GM12872 (cell line): ENCODE measurements around the gene RPS21.
A peak's percentile ranks its signal among the peaks of the same experiment; 100 is the strongest.

Source experiments
- CTCF ChIP-seq: IDR thresholded peaks from 3 replicates; pipeline ENCODE4 v1.5.1; 2011; ENCODE audit warnings: low read depth, mild to moderate bottlenecking, low read length, moderate library complexity; ENCODE audit not compliant: insufficient read depth

The RPS21 gene

GRCh38 chr20:62407221-62407992 lies 20.5 kb downstream of the RPS21 start, which contains the start of gene CABLES2:
TSS of gene CABLES2 (minus strand) at chr20:62407285. CDS start at chr20:62407276, 9 bp downstream.
- TF ChIP-seq CTCF: no peak

GRCh38 chr20:62408055-62408454 lies 21.2 kb downstream of the RPS21 start:
- no peak for TF ChIP-seq CTCF

- TF ChIP-seq CTCF: no peak
Observed at GRCh38 chr20:62408640-62409039, 21.7 kb downstream of the RPS21 start.

GRCh38 chr20:62409086-62409853 lies 22.4 kb downstream of the RPS21 start:
- TF ChIP-seq CTCF: no peak

GRCh38 chr20:62409931-62410745 lies 23.2 kb downstream of the RPS21 start:
- TF ChIP-seq CTCF: peak; percentile 61

GRCh38 chr20:62410746-62411478 lies 24.0 kb downstream of the RPS21 start:
- no peak for TF ChIP-seq CTCF
